Gastrocnemius medialis (tissue), 4 donors: Measurements from ENCODE around the gene TRAF1.

ENCODE experiments used
- POLR2A ChIP-seq, 2 donors: fragments of 450-650 bp; IDR thresholded peaks; one replicate each; pipeline ENCODE4 v1.6.1; 2017; ENCODE audit warnings: antibody characterized with exemption in 2 of 2, mild to moderate bottlenecking in 2 of 2, moderate library complexity in 2 of 2
- TF ChIP-seq, protein P1 (sequence below), 5 experiments: fragments of 450-650 bp in 3 of 5; fragments of 200-600 bp in 2 of 5; sonication (generic) in 2 of 5; IDR thresholded peaks in 4 of 5; conservative IDR thresholded peaks in 1 of 5; 1 replicate in 4 of 5; 2 replicates in 1 of 5; pipeline ENCODE4 v1.5.1; 2016 to 2019; ENCODE audit warnings: antibody characterized with exemption in 5 of 5, mild to moderate bottlenecking in 3 of 5, moderate library complexity in 3 of 5

DNA sequence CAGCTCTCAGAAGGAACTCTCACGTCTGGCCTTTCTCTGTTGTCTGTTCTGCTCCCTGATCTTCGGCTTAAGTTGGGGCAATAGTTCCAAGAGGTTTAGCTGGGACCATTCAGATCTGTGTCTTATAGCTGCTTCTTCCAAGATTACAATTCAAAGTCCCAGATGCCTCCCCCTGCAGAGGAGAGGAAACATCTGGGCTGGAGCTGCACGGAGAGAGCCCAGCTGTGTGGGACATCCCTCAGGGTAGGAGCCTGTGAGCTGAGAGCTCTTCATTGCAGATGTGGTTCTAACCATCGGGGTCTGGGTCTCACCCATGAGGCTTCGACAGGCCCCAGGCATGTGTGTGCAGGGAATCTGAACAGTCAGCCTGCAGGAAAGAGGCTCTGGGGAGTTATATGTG lies 40.6 kb downstream of the TRAF1 start:
- TF ChIP-seq, protein P1, sequence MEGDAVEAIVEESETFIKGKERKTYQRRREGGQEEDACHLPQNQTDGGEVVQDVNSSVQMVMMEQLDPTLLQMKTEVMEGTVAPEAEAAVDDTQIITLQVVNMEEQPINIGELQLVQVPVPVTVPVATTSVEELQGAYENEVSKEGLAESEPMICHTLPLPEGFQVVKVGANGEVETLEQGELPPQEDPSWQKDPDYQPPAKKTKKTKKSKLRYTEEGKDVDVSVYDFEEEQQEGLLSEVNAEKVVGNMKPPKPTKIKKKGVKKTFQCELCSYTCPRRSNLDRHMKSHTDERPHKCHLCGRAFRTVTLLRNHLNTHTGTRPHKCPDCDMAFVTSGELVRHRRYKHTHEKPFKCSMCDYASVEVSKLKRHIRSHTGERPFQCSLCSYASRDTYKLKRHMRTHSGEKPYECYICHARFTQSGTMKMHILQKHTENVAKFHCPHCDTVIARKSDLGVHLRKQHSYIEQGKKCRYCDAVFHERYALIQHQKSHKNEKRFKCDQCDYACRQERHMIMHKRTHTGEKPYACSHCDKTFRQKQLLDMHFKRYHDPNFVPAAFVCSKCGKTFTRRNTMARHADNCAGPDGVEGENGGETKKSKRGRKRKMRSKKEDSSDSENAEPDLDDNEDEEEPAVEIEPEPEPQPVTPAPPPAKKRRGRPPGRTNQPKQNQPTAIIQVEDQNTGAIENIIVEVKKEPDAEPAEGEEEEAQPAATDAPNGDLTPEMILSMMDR (IDR thresholded peaks at IDR 0.05 in 4 of 5, conservative IDR thresholded peaks at IDR 0.05 in 1 of 5), result no peak
- no peak for TF ChIP-seq POLR2A (IDR thresholded peaks at IDR 0.05)
